H9 (cell line): ENCODE measurements around the gene PEX14. TPM values are rescaled to one million over a fixed set of nuclear protein-coding genes. Genes with fewer than 3 reads are reported as not detected.

Experiments
- DNase-seq: peaks from one replicate; pipeline ENCODE4 v3.0.0-alpha.2; 2017
- H2AFZ ChIP-seq: one replicate; pipeline ENCODE4 v1.6.1; 2013; ENCODE audit warnings: mild to moderate bottlenecking, low read length, control low read depth, moderate library complexity
- H2AK5ac ChIP-seq: 2 replicates; pipeline ENCODE4 v1.6.1; 2013; ENCODE audit warnings: low read length, control low read depth, mixed read lengths; ENCODE audit not compliant: insufficient read length
- H2BK120ac ChIP-seq: one replicate; pipeline ENCODE4 v1.6.1; 2013; ENCODE audit warnings: low read depth, mild to moderate bottlenecking, low read length, control low read depth, inconsistent platforms; ENCODE audit not compliant: poor library complexity, severe bottlenecking
- H2BK12ac ChIP-seq: 2 replicates; pipeline ENCODE4 v1.6.1; 2013; ENCODE audit warnings: low read length, control low read depth, mixed read lengths, low read depth; ENCODE audit not compliant: insufficient read length
- H2BK15ac ChIP-seq: 2 replicates; pipeline ENCODE4 v1.6.1; 2013; ENCODE audit warnings: low read depth, low read length, control low read depth
- H2BK20ac ChIP-seq: one replicate; pipeline ENCODE4 v1.6.1; 2013; ENCODE audit warnings: low read depth, mild to moderate bottlenecking, low read length, control low read depth, inconsistent platforms; ENCODE audit not compliant: poor library complexity, severe bottlenecking
- H2BK5ac ChIP-seq: 2 replicates; pipeline ENCODE4 v1.6.1; 2013; ENCODE audit warnings: low read length, control low read depth, mixed read lengths; ENCODE audit not compliant: insufficient read length
- H3K14ac ChIP-seq: 2 replicates; pipeline ENCODE4 v1.6.1; 2013; ENCODE audit warnings: low read length, control low read depth; ENCODE audit not compliant: insufficient read depth
- H3K18ac ChIP-seq: 2 replicates; pipeline ENCODE4 v1.6.1; 2013; ENCODE audit warnings: low read depth, mild to moderate bottlenecking, mixed read lengths, low read length, control low read depth; ENCODE audit not compliant: insufficient read length
- H3K23ac ChIP-seq: 2 replicates; pipeline ENCODE4 v1.6.1; 2013; ENCODE audit warnings: low read length, control low read depth, mixed read lengths, low read depth; ENCODE audit not compliant: insufficient read length
- H3K23me2 ChIP-seq: 2 replicates; pipeline ENCODE4 v1.6.1; 2013; ENCODE audit warnings: low read depth, mild to moderate bottlenecking, mixed read lengths, low read length, control low read depth; ENCODE audit not compliant: insufficient read length, poor library complexity, severe bottlenecking
- H3K27ac ChIP-seq: 2 replicates; pipeline ENCODE4 v1.5.1; 2013; ENCODE audit warnings: low read length, control low read depth, mixed read lengths, low read depth; ENCODE audit not compliant: insufficient read length
- H3K27me3 ChIP-seq: 2 replicates; pipeline ENCODE4 v1.6.1; 2013; ENCODE audit warnings: low read length, control low read depth, inconsistent platforms; ENCODE audit not compliant: insufficient read depth
- H3K4ac ChIP-seq: 2 replicates; pipeline ENCODE4 v1.6.1; 2013; ENCODE audit warnings: low read depth, mild to moderate bottlenecking, control low read depth, inconsistent platforms, low read length, moderate library complexity
- H3K4me1 ChIP-seq: 2 replicates; pipeline ENCODE4 v1.6.1; 2013; ENCODE audit warnings: low read length, control low read depth, inconsistent platforms; ENCODE audit not compliant: insufficient read depth
- H3K4me2 ChIP-seq: 2 replicates; pipeline ENCODE4 v1.6.1; 2013; ENCODE audit warnings: low read length, control low read depth, mixed read lengths; ENCODE audit not compliant: insufficient read length, insufficient read depth
- H3K56ac ChIP-seq: 2 replicates; pipeline ENCODE4 v1.6.1; 2013; ENCODE audit warnings: low read depth, mild to moderate bottlenecking, mixed read lengths, low read length, control low read depth; ENCODE audit not compliant: insufficient read length
- H3K79me1 ChIP-seq: 2 replicates; pipeline ENCODE4 v1.6.1; 2013; ENCODE audit warnings: low read depth, mild to moderate bottlenecking, moderate library complexity, low read length, control low read depth, inconsistent platforms; ENCODE audit not compliant: insufficient read depth, poor library complexity, severe bottlenecking
- H3K79me2 ChIP-seq: 2 replicates; pipeline ENCODE4 v1.6.1; 2013; ENCODE audit warnings: low read length, control low read depth, inconsistent platforms; ENCODE audit not compliant: insufficient read depth
- H3K9ac ChIP-seq: 2 replicates; pipeline ENCODE4 v1.6.1; 2013; ENCODE audit warnings: low read length, control low read depth, mixed read lengths; ENCODE audit not compliant: insufficient read length; ENCODE audit errors: extremely low read depth
- H3K9me3 ChIP-seq: one replicate; pipeline ENCODE4 v1.6.1; 2013; ENCODE audit warnings: low read depth, low read length, inconsistent platforms; ENCODE audit not compliant: control insufficient read depth
- H3T11ph ChIP-seq: one replicate; pipeline ENCODE4 v1.6.1; 2013; ENCODE audit warnings: mild to moderate bottlenecking, low read length, control low read depth, inconsistent platforms
- H4K20me1 ChIP-seq: one replicate; pipeline ENCODE4 v1.6.1; 2013; ENCODE audit not compliant: control insufficient read depth, insufficient read length, insufficient read depth
- H4K5ac ChIP-seq: 2 replicates; pipeline ENCODE4 v1.6.1; 2013; ENCODE audit warnings: low read depth, mild to moderate bottlenecking, mixed read lengths, low read length, control low read depth; ENCODE audit not compliant: insufficient read length
- H4K8ac ChIP-seq: replicated peaks from 2 replicates; pipeline ENCODE4 v1.6.1; 2013; ENCODE audit warnings: low read length, control low read depth, mixed read lengths, low read depth; ENCODE audit not compliant: insufficient read length
- H4K91ac ChIP-seq: 2 replicates; pipeline ENCODE4 v1.6.1; 2013; ENCODE audit warnings: low read depth, mild to moderate bottlenecking, moderate library complexity, mixed read lengths, low read length, control low read depth; ENCODE audit not compliant: insufficient read length
- H3K27ac Mint-ChIP-seq, 3 experiments: 2 replicates in 2 of 3; 3 replicates in 1 of 3; pipeline ENCODE4 v1.8.0; 2020 to 2021; ENCODE audit warnings: mixed read lengths in 3 of 3, mild to moderate bottlenecking in 1 of 3, moderate library complexity in 1 of 3
- H3K27me3 Mint-ChIP-seq: 2 replicates; pipeline ENCODE4 v1.8.0; 2021; ENCODE audit warnings: low read depth, mild to moderate bottlenecking, moderate library complexity, mixed read lengths
- H3K36me3 Mint-ChIP-seq, 3 experiments: 2 replicates in 2 of 3; 3 replicates in 1 of 3; pipeline ENCODE4 v1.8.0; 2020 to 2021; ENCODE audit warnings: low read depth in 3 of 3, mixed read lengths in 3 of 3; ENCODE audit not compliant: insufficient read depth in 1 of 3
- H3K4me1 Mint-ChIP-seq, 2 experiments: 2 replicates each; pipeline ENCODE4 v1.8.0; 2020; ENCODE audit warnings: mixed read lengths in 2 of 2
- H3K4me3 Mint-ChIP-seq, 2 experiments: 2 replicates in 1 of 2; 3 replicates in 1 of 2; pipeline ENCODE4 v1.8.0; 2020 to 2021; ENCODE audit warnings: mild to moderate bottlenecking in 2 of 2, mixed read lengths in 2 of 2, moderate library complexity in 1 of 2
- H3K9me3 Mint-ChIP-seq, 2 experiments: 2 replicates in 1 of 2; 3 replicates in 1 of 2; pipeline ENCODE4 v1.8.0; 2020; ENCODE audit warnings: mild to moderate bottlenecking in 2 of 2, mixed read lengths in 2 of 2, moderate library complexity in 1 of 2
- CTCF ChIP-seq: fragments of 200-600 bp; sonication (generic); conservative IDR thresholded peaks from 3 replicates; pipeline ENCODE4 v1.8.0; 2021; ENCODE audit warnings: antibody characterized with exemption, mild to moderate bottlenecking
- WGBS: extraction: QIAGEN DNeasy Blood & Tissue Kit; methylation state at CpG from one replicate; pipeline ENCODE4 v1.1.7; 2013; ENCODE audit warnings: missing lambda C conversion rate, low lambda C conversion rate, mixed read lengths; ENCODE audit not compliant: insufficient read length; ENCODE audit errors: extremely low coverage; 5-methylcytosine and 5-hydroxymethylcytosine counted together
- total RNA-seq: library from RNA; stranded (reverse); gene quantifications from 2 replicates; pipeline ENCODE4 v1.2.1, GENCODE V29; 2021

Gene PEX14
- total RNA-seq, 1 experiment from 2014 or later, result 23.9 TPM

GRCh38 chr1:10495952-10496351 lies 21.2 kb downstream of the PEX14 start:
- Histone ChIP-seq H3T11ph (no peak overlapping the region), H2BK120ac (no peak overlapping the region), H4K8ac (no peak overlapping the region), H4K91ac (no peak overlapping the region), H3K18ac (peak overlapping the region; percentile 37), H3K79me1 (peaks cover 6% of the 10 kb centered on the region), H2AK5ac (no peak overlapping the region), H3K4me2 (no peak overlapping the region), H3K14ac (no peak overlapping the region), H3K4ac (no peak overlapping the region), H3K9me3 (no peaks in the 10 kb centered on the region), H2BK15ac (no peak overlapping the region), H2AFZ (no peak overlapping the region), H2BK5ac (no peak overlapping the region), H3K27ac (no peak overlapping the region), H2BK20ac (no peak overlapping the region), H2BK12ac (no peak overlapping the region), H3K56ac (no peak overlapping the region), H4K20me1 (peaks cover 4% of the 10 kb centered on the region), H3K23ac (no peak overlapping the region), H4K5ac (no peak overlapping the region), H3K27me3 (no peaks in the 10 kb centered on the region), H3K79me2 (peaks cover 2% of the 10 kb centered on the region; the same call in 1 of the 2 replicates), H3K23me2 (no peaks in the 10 kb centered on the region), H3K4me1 (no peaks in the 10 kb centered on the region), H3K9ac (no peak overlapping the region)
- Mint-ChIP-seq H3K4me1 (peaks cover 21 to 23% of the 10 kb centered on the region in 2 experiments), H3K4me3 (no peak overlapping the region), H3K27me3 (no peaks in the 10 kb centered on the region), H3K27ac (peak overlapping the region in 2 of 3 experiments; percentile 41 to 64; a peak in 1 of 7 replicates), H3K36me3 (peaks cover 1 to 8% (median 5%) of the 10 kb centered on the region in 3 experiments; a peak in 2 of 7 replicates), H3K9me3 (no peaks in the 10 kb centered on the region)
- no peak for TF ChIP-seq CTCF
- DNase-seq, result no peak
- WGBS, result no CpG with 5 or more reads among the region's 14 CpGs
